ENCODE results near the gene ING2.
A peak's percentile ranks its signal among the peaks of the same experiment; 100 is the strongest.

The ING2 gene

DNA sequence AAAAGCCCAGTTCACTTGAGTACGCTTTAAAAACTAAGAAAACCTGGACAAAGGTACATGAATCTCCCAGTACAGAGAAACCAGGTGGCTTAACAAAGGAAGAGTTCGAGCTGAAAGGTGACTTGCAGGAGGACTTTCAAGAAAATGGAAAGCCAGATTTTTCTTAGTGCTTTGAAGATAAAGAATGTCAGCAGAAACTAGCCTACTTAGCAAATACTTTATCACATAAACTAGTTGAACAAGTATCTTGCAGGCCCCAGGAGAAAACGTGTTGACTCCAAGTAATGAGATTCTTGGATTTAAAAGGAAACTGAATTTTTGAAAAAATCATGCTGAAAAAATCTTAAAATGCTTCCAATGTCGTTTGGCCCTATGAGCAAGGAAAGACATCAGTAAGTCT is 34.0 kb upstream of the ING2 start:
- no peak overlapping the region for H3K4me3 ChIP-seq (ENCODE audit: low read length)
- H3K27me3 ChIP-seq (replicated peaks; ENCODE audit: insufficient read depth, low read length): no peaks in the 10 kb centered on the region
- H3K9me3 ChIP-seq (replicated peaks; ENCODE audit: insufficient read depth, low read length): no peaks in the 10 kb centered on the region
- no peaks in the 10 kb centered on the region for H3K36me3 ChIP-seq (replicated peaks; ENCODE audit: insufficient read depth, low read length)
- no peaks in the 10 kb centered on the region for H3F3A ChIP-seq (ENCODE audit: insufficient read depth, low read length)
- no peak overlapping the region for H3K27ac ChIP-seq (ENCODE audit: low read length)
- no peaks in the 10 kb centered on the region for H3K79me2 ChIP-seq (ENCODE audit: low read length)
- no peak overlapping the region for H3K9ac ChIP-seq (ENCODE audit: low read length)
- no peak for DNase-seq
- H4K20me1 ChIP-seq (ENCODE audit: insufficient read depth, low read length): no peaks in the 10 kb centered on the region
- no peaks in the 10 kb centered on the region for H3K4me1 ChIP-seq (ENCODE audit: low read length)
- no peak overlapping the region for H2AFZ ChIP-seq (ENCODE audit: low read length)
- H3K4me2 ChIP-seq (ENCODE audit: low read depth, low read length): no peak overlapping the region
- TF ChIP-seq EZH2 (optimal IDR thresholded peaks at IDR 0.05; ENCODE audit: low read depth, low read length) (no peak), EZH2phosphoT487 (IDR thresholded peaks at IDR 0.05; ENCODE audit: low read length) (no peak)
- TF ChIP-seq, protein P1, sequence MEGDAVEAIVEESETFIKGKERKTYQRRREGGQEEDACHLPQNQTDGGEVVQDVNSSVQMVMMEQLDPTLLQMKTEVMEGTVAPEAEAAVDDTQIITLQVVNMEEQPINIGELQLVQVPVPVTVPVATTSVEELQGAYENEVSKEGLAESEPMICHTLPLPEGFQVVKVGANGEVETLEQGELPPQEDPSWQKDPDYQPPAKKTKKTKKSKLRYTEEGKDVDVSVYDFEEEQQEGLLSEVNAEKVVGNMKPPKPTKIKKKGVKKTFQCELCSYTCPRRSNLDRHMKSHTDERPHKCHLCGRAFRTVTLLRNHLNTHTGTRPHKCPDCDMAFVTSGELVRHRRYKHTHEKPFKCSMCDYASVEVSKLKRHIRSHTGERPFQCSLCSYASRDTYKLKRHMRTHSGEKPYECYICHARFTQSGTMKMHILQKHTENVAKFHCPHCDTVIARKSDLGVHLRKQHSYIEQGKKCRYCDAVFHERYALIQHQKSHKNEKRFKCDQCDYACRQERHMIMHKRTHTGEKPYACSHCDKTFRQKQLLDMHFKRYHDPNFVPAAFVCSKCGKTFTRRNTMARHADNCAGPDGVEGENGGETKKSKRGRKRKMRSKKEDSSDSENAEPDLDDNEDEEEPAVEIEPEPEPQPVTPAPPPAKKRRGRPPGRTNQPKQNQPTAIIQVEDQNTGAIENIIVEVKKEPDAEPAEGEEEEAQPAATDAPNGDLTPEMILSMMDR (IDR thresholded peaks at IDR 0.05; ENCODE audit: low read length): no peak
- H3K9me2 ChIP-seq (replicated peaks; ENCODE audit: insufficient read depth, low read length): no peaks in the 10 kb centered on the region

DNA sequence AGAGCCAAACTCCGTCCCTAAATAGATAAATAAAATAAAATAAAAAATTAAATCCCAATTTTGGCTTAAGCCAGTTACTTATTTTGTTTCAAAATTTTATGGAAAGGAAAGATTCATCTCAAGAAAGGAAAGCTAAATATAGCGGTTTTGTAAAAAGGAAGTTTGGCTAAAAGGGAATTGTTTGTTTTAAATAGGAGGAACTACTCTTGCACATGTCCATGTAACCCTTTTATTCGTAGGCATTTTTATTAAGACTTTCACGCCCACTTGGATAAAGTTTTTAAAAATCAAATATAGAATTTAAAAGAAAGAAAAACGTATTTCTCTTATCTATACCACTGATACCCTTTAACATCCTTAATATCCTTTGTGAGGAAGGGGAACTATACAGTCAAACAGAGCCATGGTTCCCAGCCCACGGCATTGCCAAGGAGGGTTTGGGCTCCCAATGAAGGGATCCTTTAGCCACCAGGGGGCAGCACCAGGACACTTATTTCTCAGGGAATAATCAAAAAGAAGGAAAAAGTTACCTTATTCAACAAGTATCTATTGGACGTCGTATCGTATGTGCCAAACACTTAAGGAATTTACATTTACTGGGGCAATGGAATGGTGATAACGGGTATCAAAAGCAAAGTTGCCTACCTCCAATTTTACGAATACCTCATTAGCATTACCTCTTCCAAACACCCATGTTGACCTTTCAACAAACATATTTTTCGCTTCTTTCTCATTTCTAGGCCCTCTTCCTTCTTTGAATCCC is 32.7 kb upstream of the ING2 start:
- Histone ChIP-seq H3K9me3 (replicated peaks; ENCODE audit: insufficient read depth, low read length) (no peaks in the 10 kb centered on the region), H3K9ac (ENCODE audit: low read length) (no peak overlapping the region), H3K36me3 (replicated peaks; ENCODE audit: insufficient read depth, low read length) (no peaks in the 10 kb centered on the region), H3K9me2 (replicated peaks; ENCODE audit: insufficient read depth, low read length) (no peaks in the 10 kb centered on the region), H2AFZ (ENCODE audit: low read length) (0 out of 2 replicates have a peak overlapping the region, but pooled peaks have one; percentile 10), H3F3A (ENCODE audit: insufficient read depth, low read length) (no peaks in the 10 kb centered on the region), H4K20me1 (ENCODE audit: insufficient read depth, low read length) (no peaks in the 10 kb centered on the region), H3K79me2 (ENCODE audit: low read length) (no peaks in the 10 kb centered on the region), H3K4me3 (ENCODE audit: low read length) (no peak overlapping the region), H3K4me1 (ENCODE audit: low read length) (no peaks in the 10 kb centered on the region), H3K27ac (ENCODE audit: low read length) (no peak overlapping the region), H3K4me2 (ENCODE audit: low read depth, low read length) (peak overlapping the region; percentile 11; the same call in 1 of the 2 replicates), H3K27me3 (replicated peaks; ENCODE audit: insufficient read depth, low read length) (no peaks in the 10 kb centered on the region)
- DNase-seq: peak; percentile 65
- TF ChIP-seq EZH2 (optimal IDR thresholded peaks at IDR 0.05; ENCODE audit: low read depth, low read length) (no peak), EZH2phosphoT487 (IDR thresholded peaks at IDR 0.05; ENCODE audit: low read length) (no peak)
- TF ChIP-seq, protein P1 (IDR thresholded peaks at IDR 0.05; ENCODE audit: low read length): peak; percentile 92

DNA sequence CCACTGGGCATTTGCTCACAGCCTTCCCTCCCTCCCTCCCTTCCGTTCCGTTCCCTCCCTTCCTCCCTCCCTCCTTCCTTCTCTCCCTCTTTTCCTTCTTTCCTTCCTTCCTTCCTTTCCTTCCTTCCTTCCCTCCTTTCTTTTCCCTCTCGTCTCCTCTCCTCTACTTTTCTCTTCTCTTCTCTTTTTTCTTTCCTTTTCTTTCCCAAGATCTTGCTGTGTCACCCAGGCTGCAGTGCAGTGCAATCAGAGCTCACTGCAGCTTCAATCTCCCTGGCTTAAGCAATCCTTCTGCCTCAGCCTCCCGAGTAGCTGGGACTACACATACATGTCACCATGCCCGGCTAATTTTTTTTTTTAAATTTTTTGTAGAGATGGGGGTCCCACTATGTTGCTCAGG is 26.7 kb upstream of the ING2 start:
- no peaks in the 10 kb centered on the region for H3K4me1 ChIP-seq (ENCODE audit: low read length)
- no peak overlapping the region for H3K27ac ChIP-seq (ENCODE audit: low read length)
- no peak overlapping the region for H3K4me2 ChIP-seq (ENCODE audit: low read depth, low read length)
- no peaks in the 10 kb centered on the region for H3K36me3 ChIP-seq (replicated peaks; ENCODE audit: insufficient read depth, low read length)
- H3K4me3 ChIP-seq (ENCODE audit: low read length): no peak overlapping the region
- no peaks in the 10 kb centered on the region for H3K27me3 ChIP-seq (replicated peaks; ENCODE audit: insufficient read depth, low read length)
- H2AFZ ChIP-seq (ENCODE audit: low read length): no peak overlapping the region
- TF ChIP-seq, protein P1 (IDR thresholded peaks at IDR 0.05; ENCODE audit: low read length): no peak
- TF ChIP-seq EZH2 (optimal IDR thresholded peaks at IDR 0.05; ENCODE audit: low read depth, low read length): no peak
- TF ChIP-seq EZH2phosphoT487 (IDR thresholded peaks at IDR 0.05; ENCODE audit: low read length): no peak
- H3K9me3 ChIP-seq (replicated peaks; ENCODE audit: insufficient read depth, low read length): no peaks in the 10 kb centered on the region
- H3F3A ChIP-seq (ENCODE audit: insufficient read depth, low read length): no peaks in the 10 kb centered on the region
- DNase-seq: no peak
- no peaks in the 10 kb centered on the region for H3K9me2 ChIP-seq (replicated peaks; ENCODE audit: insufficient read depth, low read length)
- H3K9ac ChIP-seq (ENCODE audit: low read length): no peak overlapping the region
- no peaks in the 10 kb centered on the region for H4K20me1 ChIP-seq (ENCODE audit: insufficient read depth, low read length)
- no peaks in the 10 kb centered on the region for H3K79me2 ChIP-seq (ENCODE audit: low read length)
